MM.1S (cell line): ENCODE results near the gene FARS2.

Experiments used
- EZH2 ChIP-seq: fragments of 300-600 bp; sonication (generic); optimal IDR thresholded peaks from 2 replicates; pipeline ENCODE3; 2017; ENCODE audit warnings: low read depth, mild to moderate bottlenecking, antibody characterized with exemption, low read length, mixed read lengths
- EZH2phosphoT487 ChIP-seq: fragments of 300-600 bp; sonication (generic); IDR thresholded peaks from 2 replicates; pipeline ENCODE4 v1.6.1; 2018; ENCODE audit warnings: antibody characterized with exemption, low read length
- TF ChIP-seq, protein P1 (sequence below): fragments of 300-600 bp; sonication (generic); IDR thresholded peaks from 2 replicates; pipeline ENCODE4 v1.5.1; 2016; ENCODE audit warnings: antibody characterized with exemption, low read length, mixed read lengths

DNA sequence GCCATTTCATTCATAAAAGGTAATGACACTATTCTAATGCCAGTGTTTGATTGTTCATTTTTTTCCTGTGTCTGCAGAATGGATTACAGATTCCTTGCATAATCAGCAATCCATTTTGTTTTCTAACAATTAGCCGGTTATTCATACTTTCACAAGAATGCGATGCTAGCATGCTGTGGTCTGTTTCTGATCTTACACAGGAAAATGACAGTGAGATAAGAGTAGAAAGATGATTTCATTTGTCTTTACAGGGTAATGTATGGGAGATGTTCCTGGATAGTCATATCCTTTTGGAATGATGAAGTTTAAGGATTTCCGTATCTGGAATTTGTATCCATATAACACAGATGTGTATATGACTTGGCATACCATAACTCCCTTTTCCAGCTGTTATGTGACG, 207.3 kb downstream of the FARS2 start:
- TF ChIP-seq, protein P1, sequence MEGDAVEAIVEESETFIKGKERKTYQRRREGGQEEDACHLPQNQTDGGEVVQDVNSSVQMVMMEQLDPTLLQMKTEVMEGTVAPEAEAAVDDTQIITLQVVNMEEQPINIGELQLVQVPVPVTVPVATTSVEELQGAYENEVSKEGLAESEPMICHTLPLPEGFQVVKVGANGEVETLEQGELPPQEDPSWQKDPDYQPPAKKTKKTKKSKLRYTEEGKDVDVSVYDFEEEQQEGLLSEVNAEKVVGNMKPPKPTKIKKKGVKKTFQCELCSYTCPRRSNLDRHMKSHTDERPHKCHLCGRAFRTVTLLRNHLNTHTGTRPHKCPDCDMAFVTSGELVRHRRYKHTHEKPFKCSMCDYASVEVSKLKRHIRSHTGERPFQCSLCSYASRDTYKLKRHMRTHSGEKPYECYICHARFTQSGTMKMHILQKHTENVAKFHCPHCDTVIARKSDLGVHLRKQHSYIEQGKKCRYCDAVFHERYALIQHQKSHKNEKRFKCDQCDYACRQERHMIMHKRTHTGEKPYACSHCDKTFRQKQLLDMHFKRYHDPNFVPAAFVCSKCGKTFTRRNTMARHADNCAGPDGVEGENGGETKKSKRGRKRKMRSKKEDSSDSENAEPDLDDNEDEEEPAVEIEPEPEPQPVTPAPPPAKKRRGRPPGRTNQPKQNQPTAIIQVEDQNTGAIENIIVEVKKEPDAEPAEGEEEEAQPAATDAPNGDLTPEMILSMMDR: no peak
- TF ChIP-seq EZH2 (no peak), EZH2phosphoT487 (no peak)
